LNCaP clone FGC (cell line): Measurements from ENCODE around the gene SLC29A3.

ENCODE experiments used
- DNase-seq: peaks from one replicate; pipeline ENCODE4 v3.0.0-alpha.2; 2011; ENCODE audit warnings: low read depth
- H3K4me3 ChIP-seq: 2 replicates; pipeline ENCODE4 v1.5.1; 2011; ENCODE audit warnings: mild to moderate bottlenecking, low read depth, low read length, control low read depth
- CTCF ChIP-seq: IDR thresholded peaks from 2 replicates; pipeline ENCODE4 v1.5.1; 2012; ENCODE audit warnings: mild to moderate bottlenecking; ENCODE audit not compliant: control insufficient read depth, insufficient read depth; ENCODE audit errors: extremely low read depth

SLC29A3 gene

GRCh38 chr10:71394926-71395562 is 76.0 kb downstream of the SLC29A3 start:
- no peak for TF ChIP-seq CTCF
- no peak overlapping the region for H3K4me3 ChIP-seq
- DNase-seq, result no peak

- H3K4me3 ChIP-seq, result no peak overlapping the region
- DNase-seq, result no peak
- no peak for TF ChIP-seq CTCF
These were observed 76.6 kb downstream of the SLC29A3 start for GRCh38 chr10:71395621-71396020.

- DNase-seq, result no peak
- no peak for TF ChIP-seq CTCF
- no peak overlapping the region for H3K4me3 ChIP-seq
These were observed 77.1 kb downstream of the SLC29A3 start for GRCh38 chr10:71396084-71396710.

GRCh38 chr10:71396711-71397295 is 77.7 kb downstream of the SLC29A3 start, which contains the start of gene CDH23:
TSS of gene CDH23 (plus strand) at chr10:71396920. CDS start at chr10:71439832, 42,912 bp downstream.
- no peak for TF ChIP-seq CTCF
- H3K4me3 ChIP-seq, result peak within 1 kb of the TSS; percentile 33
- no peak for DNase-seq

- DNase-seq, result no peak
- peak overlapping the region; percentile 33 for H3K4me3 ChIP-seq
- no peak for TF ChIP-seq CTCF
These were observed 78.5 kb downstream of the SLC29A3 start for GRCh38 chr10:71397296-71398212.

GRCh38 chr10:71398976-71399375 is 79.9 kb downstream of the SLC29A3 start:
- TF ChIP-seq CTCF, result no peak
- H3K4me3 ChIP-seq, result no peak overlapping the region
- DNase-seq, result no peak
